ENCODE data around the gene ZNF529.
"Not testable (repeated sequence)": the region's sequence is repeated elsewhere in the genome, so short reads cannot be mapped to it uniquely, and the experiment has no call there.

The ZNF529 gene

GRCh38 chr19:36573020-36573894 lies at the start of gene ZNF529:
Gene ZNF529, minus strand, starts transcription at chr19:36573292. Its CDS starts 946 bp downstream, at chr19:36572346.
- DNase-seq = peak; percentile 69

- no peak for DNase-seq
These were observed 32.9 kb upstream of the ZNF529 start for GRCh38 chr19:36605877-36606478.

- peak; percentile 39 for DNase-seq
These were observed 32.2 kb upstream of the ZNF529 start, which contains the start of gene ZNF382 for GRCh38 chr19:36605101-36605876. Gene ZNF382, plus strand, starts transcription at chr19:36605313. Its CDS starts 4,602 bp downstream, at chr19:36609915.

GRCh38 chr19:36604656-36605100 lies 31.6 kb upstream of the ZNF529 start:
- DNase-seq = no peak

GRCh38 chr19:36602681-36603080 lies 29.6 kb upstream of the ZNF529 start:
- DNase-seq = not testable (repeated sequence)

GRCh38 chr19:36579255-36579654 lies 6.2 kb upstream of the ZNF529 start:
- no peak for DNase-seq

- no peak for DNase-seq
These were observed 4.3 kb upstream of the ZNF529 start for GRCh38 chr19:36577271-36577996.

- no peak for DNase-seq
These were observed 1.6 kb upstream of the ZNF529 start for GRCh38 chr19:36574741-36575140.

GRCh38 chr19:36573895-36574720 lies 1.0 kb upstream of the ZNF529 start:
- no peak for DNase-seq

GRCh38 chr19:36572593-36573019 lies 486 bp downstream of the ZNF529 start:
- no peak for DNase-seq

GRCh38 chr19:36564391-36564790 lies 8.7 kb downstream of the ZNF529 start:
- no peak for DNase-seq

GRCh38 chr19:36547001-36547732 lies 25.9 kb downstream of the ZNF529 start:
- no peak for DNase-seq

GRCh38 chr19:36528921-36529518 lies 44.1 kb downstream of the ZNF529 start:
- DNase-seq = no peak

- peak; percentile 89 for DNase-seq
These were observed 44.7 kb downstream of the ZNF529 start, which contains the start of gene ZNF260 for GRCh38 chr19:36528194-36528920. Gene ZNF260, minus strand, starts transcription at chr19:36528271. Its CDS starts 13,033 bp downstream, at chr19:36515238.

- no peak for DNase-seq
These were observed 45.3 kb downstream of the ZNF529 start for GRCh38 chr19:36527873-36528193.

- DNase-seq = no peak
These were observed 45.8 kb downstream of the ZNF529 start for GRCh38 chr19:36527341-36527740.

- DNase-seq = no peak
These were observed 46.5 kb downstream of the ZNF529 start for GRCh38 chr19:36526581-36526980.

- no peak for DNase-seq
These were observed 48.5 kb downstream of the ZNF529 start for GRCh38 chr19:36524617-36525016.

- no peak for DNase-seq
These were observed 59.0 kb downstream of the ZNF529 start for GRCh38 chr19:36514012-36514612.
